ENCODE data around the gene LNPEP.
A peak's percentile ranks its signal among the peaks of the same experiment; 100 is the strongest.

The LNPEP gene

DNA sequence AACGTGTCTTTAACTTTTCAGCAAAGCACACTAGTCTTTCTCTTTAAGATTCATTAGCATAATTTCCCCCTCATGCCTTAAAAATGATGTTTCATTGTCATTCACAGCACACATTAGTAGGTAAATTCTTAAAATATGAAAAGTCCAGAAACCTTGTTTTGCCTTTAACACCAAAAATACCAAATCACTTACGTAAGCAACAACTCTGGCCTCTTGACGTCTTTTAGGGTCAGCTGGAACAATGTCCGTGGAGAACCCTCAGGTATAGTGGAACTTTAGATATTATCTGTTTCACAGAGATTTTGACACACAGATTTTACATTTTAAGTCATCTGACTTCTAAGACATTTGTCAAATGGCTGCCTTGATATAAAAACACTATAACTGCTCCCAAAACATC is 30.9 kb downstream of the LNPEP start:
- TF ChIP-seq EZH2phosphoT487 (conservative IDR thresholded peaks at IDR 0.05; ENCODE audit: low read length): no peak
- TF ChIP-seq, protein P1, sequence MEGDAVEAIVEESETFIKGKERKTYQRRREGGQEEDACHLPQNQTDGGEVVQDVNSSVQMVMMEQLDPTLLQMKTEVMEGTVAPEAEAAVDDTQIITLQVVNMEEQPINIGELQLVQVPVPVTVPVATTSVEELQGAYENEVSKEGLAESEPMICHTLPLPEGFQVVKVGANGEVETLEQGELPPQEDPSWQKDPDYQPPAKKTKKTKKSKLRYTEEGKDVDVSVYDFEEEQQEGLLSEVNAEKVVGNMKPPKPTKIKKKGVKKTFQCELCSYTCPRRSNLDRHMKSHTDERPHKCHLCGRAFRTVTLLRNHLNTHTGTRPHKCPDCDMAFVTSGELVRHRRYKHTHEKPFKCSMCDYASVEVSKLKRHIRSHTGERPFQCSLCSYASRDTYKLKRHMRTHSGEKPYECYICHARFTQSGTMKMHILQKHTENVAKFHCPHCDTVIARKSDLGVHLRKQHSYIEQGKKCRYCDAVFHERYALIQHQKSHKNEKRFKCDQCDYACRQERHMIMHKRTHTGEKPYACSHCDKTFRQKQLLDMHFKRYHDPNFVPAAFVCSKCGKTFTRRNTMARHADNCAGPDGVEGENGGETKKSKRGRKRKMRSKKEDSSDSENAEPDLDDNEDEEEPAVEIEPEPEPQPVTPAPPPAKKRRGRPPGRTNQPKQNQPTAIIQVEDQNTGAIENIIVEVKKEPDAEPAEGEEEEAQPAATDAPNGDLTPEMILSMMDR (IDR thresholded peaks at IDR 0.05; ENCODE audit: insufficient read depth, low read length, poor library complexity, severe bottlenecking): no peak
- peaks cover 100% of the 10 kb centered on the region for H3K79me2 ChIP-seq (ENCODE audit: insufficient read depth, low read length)

DNA sequence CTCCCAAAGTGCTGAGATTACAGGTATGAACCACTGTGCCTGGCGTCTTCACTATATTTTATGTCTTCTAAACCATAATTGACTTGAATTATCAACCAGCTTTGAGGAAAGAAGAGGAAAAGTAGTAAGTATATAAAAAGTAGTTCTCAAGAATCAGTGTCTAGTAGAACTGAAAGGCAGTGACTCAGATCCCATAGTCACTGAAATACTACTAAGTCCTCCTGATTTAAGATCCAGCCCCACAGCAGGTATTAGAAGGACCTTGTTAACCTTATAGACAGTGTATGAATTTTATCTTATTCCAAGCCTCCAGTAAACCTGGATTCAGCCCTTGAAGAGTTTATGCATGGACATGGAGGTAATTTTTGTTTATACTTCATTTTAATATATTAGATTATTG is 31.5 kb downstream of the LNPEP start:
- peaks cover 32% of the 10 kb centered on the region for H4K20me1 ChIP-seq (ENCODE audit: low read depth, low read length)
- H2AFZ ChIP-seq (ENCODE audit: low read depth, low read length, severe bottlenecking): no peak overlapping the region
- no peaks in the 10 kb centered on the region for H3K27me3 ChIP-seq (ENCODE audit: low read length)
- no peaks in the 10 kb centered on the region for H3K9me2 ChIP-seq (replicated peaks; ENCODE audit: insufficient read depth, low read length)
- H3K27ac ChIP-seq (ENCODE audit: low read depth, low read length): peak overlapping the region; percentile 47; the same call in 1 of the 2 replicates
- peaks cover 39% of the 10 kb centered on the region for H3K36me3 ChIP-seq (ENCODE audit: low read length)
- H3K4me3 ChIP-seq (ENCODE audit: insufficient read depth, low read length, poor library complexity, severe bottlenecking): no peak overlapping the region
- TF ChIP-seq, protein P1 (IDR thresholded peaks at IDR 0.05; ENCODE audit: insufficient read depth, low read length, poor library complexity, severe bottlenecking): no peak
- no peak for TF ChIP-seq EZH2phosphoT487 (conservative IDR thresholded peaks at IDR 0.05; ENCODE audit: low read length)
- H3K4me2 ChIP-seq (ENCODE audit: low read depth, low read length, poor library complexity, severe bottlenecking): peak overlapping the region; percentile 62
- peaks cover 100% of the 10 kb centered on the region for H3K79me2 ChIP-seq (ENCODE audit: insufficient read depth, low read length)
- H3F3A ChIP-seq (ENCODE audit: insufficient read depth): peaks cover 75% of the 10 kb centered on the region
- no peak overlapping the region for H3K9ac ChIP-seq (ENCODE audit: low read length)
- no peaks in the 10 kb centered on the region for H3K9me3 ChIP-seq (ENCODE audit: insufficient read depth, low read length)

More for the DNA sequence above, 30.9 kb downstream of the LNPEP start:
- peak overlapping the region; percentile 40 for H3K27ac ChIP-seq (ENCODE audit: low read depth, low read length)
- H3K9ac ChIP-seq (ENCODE audit: low read length): no peak overlapping the region
- H3F3A ChIP-seq (ENCODE audit: insufficient read depth): peaks cover 78% of the 10 kb centered on the region
- H3K4me3 ChIP-seq (ENCODE audit: insufficient read depth, low read length, poor library complexity, severe bottlenecking): no peak overlapping the region
- H4K20me1 ChIP-seq (ENCODE audit: low read depth, low read length): peaks cover 30% of the 10 kb centered on the region
- no peaks in the 10 kb centered on the region for H3K9me3 ChIP-seq (ENCODE audit: insufficient read depth, low read length)
- H3K4me2 ChIP-seq (ENCODE audit: low read depth, low read length, poor library complexity, severe bottlenecking): peak overlapping the region; percentile 62
- H3K36me3 ChIP-seq (ENCODE audit: low read length): peaks cover 39% of the 10 kb centered on the region
- H2AFZ ChIP-seq (ENCODE audit: low read depth, low read length, severe bottlenecking): no peak overlapping the region
- H3K9me2 ChIP-seq (replicated peaks; ENCODE audit: insufficient read depth, low read length): no peaks in the 10 kb centered on the region
- no peaks in the 10 kb centered on the region for H3K27me3 ChIP-seq (ENCODE audit: low read length)

DNA sequence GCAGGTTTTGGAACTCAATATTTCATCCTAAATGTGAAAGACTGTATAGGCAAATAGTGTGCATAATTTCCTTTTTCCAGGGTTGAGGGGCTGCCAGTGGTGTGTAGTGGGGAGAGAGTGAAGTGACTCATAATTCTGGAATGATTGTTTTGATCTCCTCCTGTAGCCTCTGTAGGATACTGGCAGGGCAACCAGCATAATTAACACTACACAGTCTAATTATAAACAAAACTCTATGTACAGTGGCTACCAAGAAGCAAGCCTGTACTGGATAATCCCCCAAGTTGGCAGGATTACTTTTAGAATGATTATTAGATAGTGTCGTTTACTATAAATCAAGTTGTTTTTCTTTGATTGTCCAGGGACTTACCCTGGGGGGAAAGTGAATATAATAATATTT is 32.2 kb downstream of the LNPEP start:
- peaks cover 37% of the 10 kb centered on the region for H3K36me3 ChIP-seq (ENCODE audit: low read length)
- no peaks in the 10 kb centered on the region for H3K27me3 ChIP-seq (ENCODE audit: low read length)
- H3F3A ChIP-seq (ENCODE audit: insufficient read depth): peaks cover 69% of the 10 kb centered on the region
- H2AFZ ChIP-seq (ENCODE audit: low read depth, low read length, severe bottlenecking): no peak overlapping the region
- H3K4me3 ChIP-seq (ENCODE audit: insufficient read depth, low read length, poor library complexity, severe bottlenecking): no peak overlapping the region
- H3K9ac ChIP-seq (ENCODE audit: low read length): 0 out of 2 replicates have a peak overlapping the region, but pooled peaks have one; percentile 5
- H3K9me2 ChIP-seq (replicated peaks; ENCODE audit: insufficient read depth, low read length): no peaks in the 10 kb centered on the region
- H4K20me1 ChIP-seq (ENCODE audit: low read depth, low read length): peaks cover 32% of the 10 kb centered on the region
- no peaks in the 10 kb centered on the region for H3K9me3 ChIP-seq (ENCODE audit: insufficient read depth, low read length)
- TF ChIP-seq, protein P1 (IDR thresholded peaks at IDR 0.05; ENCODE audit: insufficient read depth, low read length, poor library complexity, severe bottlenecking): no peak
- TF ChIP-seq EZH2phosphoT487 (conservative IDR thresholded peaks at IDR 0.05; ENCODE audit: low read length): no peak
- peak overlapping the region; percentile 62 for H3K4me2 ChIP-seq (ENCODE audit: low read depth, low read length, poor library complexity, severe bottlenecking)
- H3K27ac ChIP-seq (ENCODE audit: low read depth, low read length): peak overlapping the region; percentile 47; the same call in 1 of the 2 replicates
- peaks cover 100% of the 10 kb centered on the region for H3K79me2 ChIP-seq (ENCODE audit: insufficient read depth, low read length)

Data from SU-DHL-6 (cell line).